Loucy (cell line): Measurements from ENCODE around the gene FARS2.

Source experiments
- H2AFZ ChIP-seq: fragments of 200-600 bp; sonication (generic); 2 replicates; pipeline ENCODE4 v1.6.0; 2016; ENCODE audit warnings: antibody characterized with exemption, mild to moderate bottlenecking, low read length, moderate library complexity
- H3F3A ChIP-seq: fragments of 200-600 bp; 2 replicates; pipeline ENCODE4 v1.6.0; 2016; ENCODE audit warnings: antibody characterized with exemption, low read depth, mild to moderate bottlenecking
- H3K27me3 ChIP-seq: fragments of 200-600 bp; sonication (generic); 2 replicates; pipeline ENCODE4 v1.6.1; 2014; ENCODE audit warnings: low read length, mild to moderate bottlenecking; ENCODE audit not compliant: insufficient read depth, poor library complexity, severe bottlenecking
- H3K36me3 ChIP-seq: fragments of 200-600 bp; sonication (generic); 2 replicates; pipeline ENCODE4 v1.6.1; 2016; ENCODE audit warnings: low read length; ENCODE audit not compliant: insufficient read depth
- H3K4me1 ChIP-seq: fragments of 200-600 bp; sonication (generic); 2 replicates; pipeline ENCODE4 v1.5.1; 2014; ENCODE audit warnings: low read length, mild to moderate bottlenecking; ENCODE audit not compliant: insufficient read depth, poor library complexity, severe bottlenecking
- H3K4me2 ChIP-seq: fragments of 200-600 bp; sonication (generic); 2 replicates; pipeline ENCODE4 v1.6.0; 2014; ENCODE audit warnings: antibody characterized with exemption, low read length, low read depth, mild to moderate bottlenecking; ENCODE audit not compliant: poor library complexity, severe bottlenecking
- H3K4me3 ChIP-seq: fragments of 200-600 bp; sonication (generic); 2 replicates; pipeline ENCODE4 v1.5.1; 2014; ENCODE audit warnings: low read length, mild to moderate bottlenecking, mixed read lengths; ENCODE audit not compliant: poor library complexity, severe bottlenecking
- H3K79me2 ChIP-seq: fragments of 200-600 bp; sonication (generic); 2 replicates; pipeline ENCODE4 v1.6.1; 2014; ENCODE audit warnings: low read length; ENCODE audit not compliant: insufficient read depth
- H3K9ac ChIP-seq: fragments of 200-600 bp; sonication (generic); 2 replicates; pipeline ENCODE4 v1.6.0; 2014; ENCODE audit warnings: mild to moderate bottlenecking, low read depth, low read length, moderate library complexity; ENCODE audit not compliant: poor library complexity, severe bottlenecking
- H3K9me2 ChIP-seq: fragments of 200-600 bp; sonication (generic); replicated peaks from 2 replicates; pipeline ENCODE4 v1.6.1; 2016; ENCODE audit warnings: low read depth, low read length, mixed read lengths
- H3K9me3 ChIP-seq: fragments of 200-600 bp; sonication (generic); 2 replicates; pipeline ENCODE4 v1.6.1; 2014; ENCODE audit warnings: mild to moderate bottlenecking, antibody characterized with exemption, low read length, low read depth; ENCODE audit not compliant: insufficient read depth
- H4K20me1 ChIP-seq: fragments of 200-600 bp; sonication (generic); 2 replicates; pipeline ENCODE4 v1.6.0; 2014; ENCODE audit warnings: antibody characterized with exemption, low read length, mild to moderate bottlenecking; ENCODE audit not compliant: insufficient read depth, poor library complexity, severe bottlenecking
- CTCF ChIP-seq: fragments of 200-600 bp; sonication (generic); conservative IDR thresholded peaks from 2 replicates; pipeline ENCODE4 v1.5.1; 2014; ENCODE audit warnings: mild to moderate bottlenecking, antibody characterized with exemption, low read length
- EZH2phosphoT487 ChIP-seq: fragments of 200-600 bp; IDR thresholded peaks from 2 replicates; pipeline ENCODE4 v1.6.1; 2018; ENCODE audit warnings: antibody characterized with exemption, mild to moderate bottlenecking, moderate library complexity, borderline replicate concordance

Gene FARS2

GRCh38 chr6:5737460-5737859, 476.1 kb downstream of the FARS2 start:
- H3K4me3 ChIP-seq = no peak overlapping the region
- H3F3A ChIP-seq = no peaks in the 10 kb centered on the region
- no peaks in the 10 kb centered on the region for H3K79me2 ChIP-seq
- no peaks in the 10 kb centered on the region for H3K9me3 ChIP-seq
- H3K27me3 ChIP-seq = no peaks in the 10 kb centered on the region
- no peak overlapping the region for H2AFZ ChIP-seq
- H4K20me1 ChIP-seq = no peaks in the 10 kb centered on the region
- TF ChIP-seq EZH2phosphoT487 = no peak
- TF ChIP-seq CTCF = no peak
- no peaks in the 10 kb centered on the region for H3K9me2 ChIP-seq
- no peaks in the 10 kb centered on the region for H3K36me3 ChIP-seq
- no peak overlapping the region for H3K4me2 ChIP-seq
- H3K9ac ChIP-seq = no peak overlapping the region
- no peaks in the 10 kb centered on the region for H3K4me1 ChIP-seq

DNA sequence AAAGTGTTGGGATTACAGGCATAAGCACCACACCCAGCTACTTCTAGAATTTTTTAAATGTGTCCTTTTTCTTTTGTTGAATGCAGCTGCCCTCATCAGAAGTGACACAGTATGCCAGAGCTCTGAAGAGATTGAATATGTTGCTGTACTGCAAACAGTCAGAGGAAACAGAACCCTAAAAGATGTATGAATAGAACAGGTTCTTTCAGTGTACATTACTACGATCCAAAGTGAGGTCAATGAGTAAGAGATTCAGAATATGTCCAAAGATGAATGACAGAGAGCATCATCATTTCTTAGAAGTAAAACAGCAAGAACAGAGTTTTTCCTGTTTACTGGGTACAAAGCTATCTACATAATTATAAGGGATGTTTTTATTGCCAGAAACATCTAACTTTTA, 476.9 kb downstream of the FARS2 start:
- Histone ChIP-seq H2AFZ (no peak overlapping the region), H3F3A (no peaks in the 10 kb centered on the region), H3K27me3 (no peaks in the 10 kb centered on the region), H3K4me1 (no peaks in the 10 kb centered on the region), H3K9me2 (no peaks in the 10 kb centered on the region), H4K20me1 (no peaks in the 10 kb centered on the region), H3K79me2 (no peaks in the 10 kb centered on the region), H3K9me3 (no peaks in the 10 kb centered on the region), H3K4me3 (no peak overlapping the region), H3K4me2 (no peak overlapping the region), H3K36me3 (no peaks in the 10 kb centered on the region), H3K9ac (no peak overlapping the region)
- TF ChIP-seq CTCF = no peak

- H4K20me1 ChIP-seq = no peaks in the 10 kb centered on the region
- H3K9ac ChIP-seq = no peak overlapping the region
- H3K27me3 ChIP-seq = no peaks in the 10 kb centered on the region
- H2AFZ ChIP-seq = no peak overlapping the region
- no peaks in the 10 kb centered on the region for H3K9me3 ChIP-seq
- TF ChIP-seq EZH2phosphoT487 = no peak
- no peak for TF ChIP-seq CTCF
- H3K4me3 ChIP-seq = no peak overlapping the region
- no peaks in the 10 kb centered on the region for H3K4me1 ChIP-seq
- H3K79me2 ChIP-seq = no peaks in the 10 kb centered on the region
- H3F3A ChIP-seq = no peaks in the 10 kb centered on the region
- H3K4me2 ChIP-seq = no peak overlapping the region
- no peaks in the 10 kb centered on the region for H3K36me3 ChIP-seq
- no peaks in the 10 kb centered on the region for H3K9me2 ChIP-seq
These were observed 483.2 kb downstream of the FARS2 start for GRCh38 chr6:5744497-5744896.
